HepG2 (cell line): Measurements from ENCODE around the gene SLC35G2. TPM values are rescaled to one million over a fixed set of nuclear protein-coding genes. Genes with fewer than 3 reads are reported as not detected.

Experiments
- ATAC-seq: fragments of 200-7000 bp; cut with Tn5 transposase; 3 replicates; pipeline ENCODE4 v1.9.1; 2020; ENCODE audit warnings: mild to moderate bottlenecking, moderate library complexity
- BruUV-seq: library from RNA; stranded (reverse); fragments of 400-500 nt; replicated peaks from 2 replicates; lab custom pipeline; 2021; lab: Mats Ljungman, UMichigan
- CTCF ChIA-PET: fragments of 300-600 bp; formaldehyde crosslinking; extraction: SDS; loops from one replicate; lab custom pipeline; 2021; ENCODE audit warnings: low total read pairs, inconsistent platforms, low intra/inter-chr PET ratio; lab: Yijun Ruan, JAX
- POLR2A ChIA-PET: fragments of 350-600 bp; sonication (Branson Sonifier 250); formaldehyde crosslinking; loops from one replicate; lab custom pipeline; 2020; ENCODE audit warnings: antibody characterized with exemption, inconsistent platforms; lab: Yijun Ruan, JAX
- DNase-seq: peaks from one replicate; pipeline ENCODE4 v3.0.0-alpha.2; 2015; ENCODE audit warnings: low spot score
- FAIRE-seq: peaks from 3 replicates; lab custom pipeline; 2011; peaks lifted over from hg19 to GRCh38; lab: Jason Lieb, UNC
- H2AFZ ChIP-seq: one replicate; pipeline ENCODE4 v1.6.1; 2011; ENCODE audit warnings: low read length, inconsistent platforms
- H3K27ac ChIP-seq: fragments of 300-600 bp; 3 replicates; pipeline ENCODE4 v1.8.0; 2011; ENCODE audit warnings: mixed run types, mild to moderate bottlenecking, mixed read lengths, low read length, inconsistent platforms; ENCODE audit not compliant: insufficient read depth; ENCODE audit errors: extremely low read length
- H3K27me3 ChIP-seq, 2 experiments: fragments of 200-600 bp in 1 of 2; 2 replicates in 1 of 2; 3 replicates in 1 of 2; pipeline versions ENCODE4 v1.6.0 to v1.8.0; 2011; ENCODE audit warnings: low read length in 2 of 2, mild to moderate bottlenecking in 2 of 2, moderate library complexity in 2 of 2, inconsistent platforms in 1 of 2; ENCODE audit not compliant: insufficient read depth in 2 of 2, control insufficient read depth in 1 of 2
- H3K36me3 ChIP-seq, 2 experiments: fragments of 200-600 bp in 1 of 2; replicated peaks in 1 of 2; 2 replicates in 1 of 2; 3 replicates in 1 of 2; pipeline versions ENCODE4 v1.5.1 to v1.8.0; 2011; ENCODE audit warnings: low read length in 2 of 2, inconsistent platforms in 1 of 2; ENCODE audit not compliant: insufficient read depth in 2 of 2, control insufficient read depth in 1 of 2
- H3K4me1 ChIP-seq: 2 replicates; pipeline ENCODE4 v1.5.1; 2012; ENCODE audit warnings: low read length, inconsistent platforms; ENCODE audit not compliant: insufficient read depth
- H3K4me2 ChIP-seq: 2 replicates; pipeline ENCODE4 v1.6.0; 2011; ENCODE audit warnings: low read depth, low read length, inconsistent platforms
- H3K4me3 ChIP-seq, 3 experiments: fragments of 200-600 bp in 1 of 3; sonication (generic), shearing (Covaris generic) in 1 of 3; replicated peaks in 1 of 3; 2 replicates each; pipeline ENCODE4 v1.5.1; 2011 to 2016; ENCODE audit warnings: low read length in 3 of 3, inconsistent platforms in 2 of 3, low read depth in 2 of 3, mild to moderate bottlenecking in 2 of 3, control low read depth in 1 of 3, mixed read lengths in 1 of 3; ENCODE audit not compliant: insufficient read depth in 1 of 3
- H3K79me2 ChIP-seq: one replicate; pipeline ENCODE4 v1.6.1; 2011; ENCODE audit warnings: low read length, inconsistent platforms; ENCODE audit not compliant: insufficient read depth
- H3K9ac ChIP-seq: 2 replicates; pipeline ENCODE4 v1.6.0; 2011; ENCODE audit warnings: mild to moderate bottlenecking, low read depth, low read length, inconsistent platforms; ENCODE audit not compliant: insufficient read depth
- H3K9me3 ChIP-seq: 2 replicates; pipeline ENCODE4 v1.5.1; 2012; ENCODE audit warnings: mild to moderate bottlenecking, low read length
- H4K20me1 ChIP-seq: 2 replicates; pipeline ENCODE4 v1.6.0; 2011; ENCODE audit warnings: inconsistent platforms, mild to moderate bottlenecking, low read length, moderate library complexity; ENCODE audit not compliant: insufficient read depth
- DNMT3B ChIP-seq: conservative IDR thresholded peaks from 2 replicates; pipeline ENCODE4 v1.6.1; 2016; ENCODE audit warnings: missing biosample characterization, control low read depth
- MAFF ChIP-seq: IDR thresholded peaks from 2 replicates; pipeline ENCODE4 v1.6.1; 2011; ENCODE audit warnings: low read depth, low read length, improper control_type of control experiment
- RARA ChIP-seq: IDR thresholded peaks from 2 replicates; pipeline ENCODE4 v1.6.1; 2016; ENCODE audit warnings: missing genetic modification reagents, missing compliant biosample characterization
- REXO4 ChIP-seq: sonication (generic); formaldehyde crosslinking; IDR thresholded peaks from 2 replicates; pipeline ENCODE4 v1.8.0; 2022; ENCODE audit warnings: missing genetic modification reagents, mild to moderate bottlenecking, borderline replicate concordance
- ZNF121 ChIP-seq: sonication (generic); formaldehyde crosslinking; IDR thresholded peaks from 2 replicates; pipeline ENCODE4 v1.5.0; 2020; ENCODE audit warnings: mild to moderate bottlenecking, missing genetic modification reagents
- ZNF274 ChIP-seq: sonication (generic); formaldehyde crosslinking; IDR thresholded peaks from 2 replicates; pipeline ENCODE4 v1.5.1; 2020; ENCODE audit warnings: mild to moderate bottlenecking, missing genetic modification reagents
- ZNF337 ChIP-seq: sonication (generic); formaldehyde crosslinking; IDR thresholded peaks from 2 replicates; pipeline ENCODE4 v1.5.1; 2020; ENCODE audit warnings: missing genetic modification reagents, low read depth, mild to moderate bottlenecking, borderline replicate concordance
- WGBS: methylation state at CpG from one replicate; pipeline ENCODE4 v1.1.6; 2017; ENCODE audit warnings: low lambda C conversion rate; 5-methylcytosine and 5-hydroxymethylcytosine counted together
- in situ Hi-C: cut with HindIII; loops from 2 replicates; pipeline ENCODE4 v1.10.0; 2017; ENCODE audit warnings: low pct_unique_long_range_greater_than_20kb; ENCODE audit not compliant: extremely low pct_ligation_motif_present
- intact Hi-C: fragments of 100-400 bp; cut with micrococcal nuclease; formaldehyde crosslinking; loops from one replicate; pipeline ENCODE4 v1.10.0; 2022; ENCODE audit not compliant: unreplicated experiment
- polyA plus RNA-seq, 8 experiments: library from polyadenylated mRNA; depleted of rRNA in 3 of 8; stranded (reverse) in 7 of 8; unstranded in 1 of 8; fragments of >200 nt; fragmentation: Illumina TruSeq in 4 of 8; extraction: Trizol in 4 of 8; gene quantifications; 2 replicates each; pipeline versions ENCODE4 v1.2.1 to v1.2.3, GENCODE V29; 2011 to 2016; ENCODE audit warnings: low read depth in 4 of 8, missing spikeins in 1 of 8, mixed read lengths in 1 of 8; ENCODE audit not compliant: insufficient read depth in 1 of 8
- total RNA-seq, 5 experiments: library from RNA; depleted of rRNA; stranded (reverse); fragments of >200 nt; fragmentation: Illumina TruSeq; extraction: Trizol; gene quantifications; 2 replicates each; pipeline ENCODE4 v1.2.3, GENCODE V29; 2016; ENCODE audit warnings: low read depth in 1 of 5
- TF ChIP-seq, protein P1 (sequence below): sonication (generic); formaldehyde crosslinking; IDR thresholded peaks from 2 replicates; pipeline ENCODE4 v1.5.1; 2020; ENCODE audit warnings: missing genetic modification reagents, mild to moderate bottlenecking, borderline replicate concordance
- TF ChIP-seq, protein P2 (sequence below): IDR thresholded peaks from 2 replicates; pipeline ENCODE4 v1.6.1; 2016; ENCODE audit warnings: missing biosample characterization, missing genetic modification reagents, low read depth
- TF ChIP-seq, protein P3 (sequence below): sonication (generic); formaldehyde crosslinking; IDR thresholded peaks from 2 replicates; pipeline ENCODE4 v1.4.0; 2020; ENCODE audit warnings: missing genetic modification reagents
- TF ChIP-seq, protein P4 (sequence below): sonication (generic); formaldehyde crosslinking; IDR thresholded peaks from 2 replicates; pipeline ENCODE4 v1.4.0; 2020; ENCODE audit warnings: missing genetic modification reagents, borderline replicate concordance

SLC35G2 gene
- total and polyA plus RNA-seq, 2 of the 13 experiments (the other 11 are each of a cell fraction or from before 2014, with no cell fraction given): 7.6 to 10.3 TPM

DNA sequence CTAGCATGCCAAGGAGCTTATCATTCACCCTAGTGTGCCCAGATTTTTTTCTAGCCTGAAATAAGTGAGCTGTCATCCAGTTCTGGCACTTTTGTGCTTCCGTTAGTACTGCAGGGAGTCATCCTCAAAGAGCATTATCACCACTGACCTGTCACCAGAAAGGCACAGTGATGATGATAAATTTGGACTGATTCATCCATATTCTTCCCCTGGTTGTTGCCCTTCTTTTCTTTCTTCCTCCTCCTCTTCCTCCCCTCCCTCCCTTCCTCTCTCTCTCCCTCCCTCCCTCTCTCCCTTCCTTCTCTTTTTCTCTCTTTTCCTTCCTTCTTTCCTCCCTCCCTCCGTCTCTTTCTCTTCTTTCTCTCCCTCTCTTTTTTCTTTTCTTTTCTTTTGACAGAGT is 21.3 kb downstream of the SLC35G2 start (continued):
- TF ChIP-seq, protein P1, sequence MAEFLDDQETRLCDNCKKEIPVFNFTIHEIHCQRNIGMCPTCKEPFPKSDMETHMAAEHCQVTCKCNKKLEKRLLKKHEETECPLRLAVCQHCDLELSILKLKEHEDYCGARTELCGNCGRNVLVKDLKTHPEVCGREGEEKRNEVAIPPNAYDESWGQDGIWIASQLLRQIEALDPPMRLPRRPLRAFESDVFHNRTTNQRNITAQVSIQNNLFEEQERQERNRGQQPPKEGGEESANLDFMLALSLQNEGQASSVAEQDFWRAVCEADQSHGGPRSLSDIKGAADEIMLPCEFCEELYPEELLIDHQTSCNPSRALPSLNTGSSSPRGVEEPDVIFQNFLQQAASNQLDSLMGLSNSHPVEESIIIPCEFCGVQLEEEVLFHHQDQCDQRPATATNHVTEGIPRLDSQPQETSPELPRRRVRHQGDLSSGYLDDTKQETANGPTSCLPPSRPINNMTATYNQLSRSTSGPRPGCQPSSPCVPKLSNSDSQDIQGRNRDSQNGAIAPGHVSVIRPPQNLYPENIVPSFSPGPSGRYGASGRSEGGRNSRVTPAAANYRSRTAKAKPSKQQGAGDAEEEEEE (CRISPR knock-in tag): no peak
- no peak for TF ChIP-seq REXO4 (CRISPR knock-in tag)

DNA sequence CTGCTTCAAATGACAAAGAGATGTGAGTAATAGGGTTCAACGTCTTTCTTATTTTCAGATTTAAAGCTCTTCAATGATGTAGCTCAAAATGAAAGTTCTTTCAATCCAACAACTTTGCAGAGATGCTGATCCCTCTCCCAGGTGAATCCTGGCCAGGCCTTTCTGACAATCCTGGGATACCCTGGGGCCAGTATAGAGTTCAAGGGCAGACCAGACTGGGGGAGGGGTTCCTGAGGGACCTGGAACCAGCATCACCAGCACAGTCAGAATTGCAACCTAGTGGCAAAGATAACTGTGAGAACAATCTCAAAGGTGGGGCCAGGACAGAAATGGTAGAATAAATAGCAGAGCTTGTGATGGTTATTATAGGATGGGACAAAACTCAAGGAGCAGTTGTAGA is 23.4 kb downstream of the SLC35G2 start:
- H3K4me3 ChIP-seq: no peak overlapping the region
- H3K27me3 ChIP-seq: no peaks in the 10 kb centered on the region
- FAIRE-seq (no peak), ATAC-seq (0 out of 3 replicates have a peak, but pooled peaks have one; percentile 23), DNase-seq (no peak)
- in situ Hi-C loops: no loop called here
- BruUV-seq: TSS peak; percentile 37
- no peaks in the 10 kb centered on the region for H4K20me1 ChIP-seq
- intact Hi-C loops: no loop called here
- H2AFZ ChIP-seq: no peak overlapping the region
- 91% methylated on average over 1 of the region's 1 CpG for WGBS
- ChIA-PET CTCF (no interaction called here), POLR2A (interaction anchor here (2.3 kb wide), 1 partner anchor 20 kb away, joined by 7 read pairs; the partner anchor contains the start of gene NCK1)
- no peak overlapping the region for H3K9ac ChIP-seq
- H3K27ac ChIP-seq: no peak overlapping the region
- H3K4me1 ChIP-seq: peaks cover 5% of the 10 kb centered on the region; the same call in 1 of the 2 replicates
- no peak overlapping the region for H3K4me2 ChIP-seq
- H3K79me2 ChIP-seq: no peaks in the 10 kb centered on the region
- H3K9me3 ChIP-seq: no peaks in the 10 kb centered on the region
- H3K36me3 ChIP-seq: peaks cover 1 to 2% of the 10 kb centered on the region in 2 experiments; a peak in 3 of 5 replicates
- TF ChIP-seq ZNF274: no peak
- TF ChIP-seq ZNF337: no peak
- TF ChIP-seq, protein P2, sequence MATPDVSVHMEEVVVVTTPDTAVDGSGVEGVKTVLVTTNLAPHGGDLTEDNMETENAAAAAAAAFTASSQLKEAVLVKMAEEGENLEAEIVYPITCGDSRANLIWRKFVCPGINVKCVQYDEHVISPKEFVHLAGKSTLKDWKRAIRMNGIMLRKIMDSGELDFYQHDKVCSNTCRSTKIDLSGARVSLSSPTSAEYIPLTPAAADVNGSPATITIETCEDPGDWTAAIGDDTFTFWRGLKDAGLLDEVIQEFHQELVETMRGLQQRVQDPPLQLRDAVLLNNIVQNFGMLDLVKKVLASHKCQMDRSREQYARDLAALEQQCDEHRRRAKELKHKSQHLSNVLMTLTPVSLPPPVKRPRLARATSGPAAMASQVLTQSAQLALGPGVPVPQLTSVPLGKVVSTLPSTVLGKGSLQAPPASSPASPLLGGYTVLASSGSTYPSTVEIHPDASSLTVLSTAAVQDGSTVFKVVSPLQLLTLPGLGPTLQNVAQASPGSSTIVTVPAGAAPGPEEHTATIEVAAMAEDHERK (CRISPR knock-in tag): no peak
- peak; percentile 47 for TF ChIP-seq RARA (CRISPR knock-in tag)
- TF ChIP-seq ZNF121 (CRISPR knock-in tag): no peak
- TF ChIP-seq MAFF: no peak
- TF ChIP-seq DNMT3B (CRISPR knock-in tag): no peak
- TF ChIP-seq, protein P3, sequence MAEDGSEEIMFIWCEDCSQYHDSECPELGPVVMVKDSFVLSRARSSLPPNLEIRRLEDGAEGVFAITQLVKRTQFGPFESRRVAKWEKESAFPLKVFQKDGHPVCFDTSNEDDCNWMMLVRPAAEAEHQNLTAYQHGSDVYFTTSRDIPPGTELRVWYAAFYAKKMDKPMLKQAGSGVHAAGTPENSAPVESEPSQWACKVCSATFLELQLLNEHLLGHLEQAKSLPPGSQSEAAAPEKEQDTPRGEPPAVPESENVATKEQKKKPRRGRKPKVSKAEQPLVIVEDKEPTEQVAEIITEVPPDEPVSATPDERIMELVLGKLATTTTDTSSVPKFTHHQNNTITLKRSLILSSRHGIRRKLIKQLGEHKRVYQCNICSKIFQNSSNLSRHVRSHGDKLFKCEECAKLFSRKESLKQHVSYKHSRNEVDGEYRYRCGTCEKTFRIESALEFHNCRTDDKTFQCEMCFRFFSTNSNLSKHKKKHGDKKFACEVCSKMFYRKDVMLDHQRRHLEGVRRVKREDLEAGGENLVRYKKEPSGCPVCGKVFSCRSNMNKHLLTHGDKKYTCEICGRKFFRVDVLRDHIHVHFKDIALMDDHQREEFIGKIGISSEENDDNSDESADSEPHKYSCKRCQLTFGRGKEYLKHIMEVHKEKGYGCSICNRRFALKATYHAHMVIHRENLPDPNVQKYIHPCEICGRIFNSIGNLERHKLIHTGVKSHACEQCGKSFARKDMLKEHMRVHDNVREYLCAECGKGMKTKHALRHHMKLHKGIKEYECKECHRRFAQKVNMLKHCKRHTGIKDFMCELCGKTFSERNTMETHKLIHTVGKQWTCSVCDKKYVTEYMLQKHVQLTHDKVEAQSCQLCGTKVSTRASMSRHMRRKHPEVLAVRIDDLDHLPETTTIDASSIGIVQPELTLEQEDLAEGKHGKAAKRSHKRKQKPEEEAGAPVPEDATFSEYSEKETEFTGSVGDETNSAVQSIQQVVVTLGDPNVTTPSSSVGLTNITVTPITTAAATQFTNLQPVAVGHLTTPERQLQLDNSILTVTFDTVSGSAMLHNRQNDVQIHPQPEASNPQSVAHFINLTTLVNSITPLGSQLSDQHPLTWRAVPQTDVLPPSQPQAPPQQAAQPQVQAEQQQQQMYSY (CRISPR knock-in tag): 0 out of 2 replicates have a peak, but pooled peaks have one; percentile 39
- TF ChIP-seq, protein P4, sequence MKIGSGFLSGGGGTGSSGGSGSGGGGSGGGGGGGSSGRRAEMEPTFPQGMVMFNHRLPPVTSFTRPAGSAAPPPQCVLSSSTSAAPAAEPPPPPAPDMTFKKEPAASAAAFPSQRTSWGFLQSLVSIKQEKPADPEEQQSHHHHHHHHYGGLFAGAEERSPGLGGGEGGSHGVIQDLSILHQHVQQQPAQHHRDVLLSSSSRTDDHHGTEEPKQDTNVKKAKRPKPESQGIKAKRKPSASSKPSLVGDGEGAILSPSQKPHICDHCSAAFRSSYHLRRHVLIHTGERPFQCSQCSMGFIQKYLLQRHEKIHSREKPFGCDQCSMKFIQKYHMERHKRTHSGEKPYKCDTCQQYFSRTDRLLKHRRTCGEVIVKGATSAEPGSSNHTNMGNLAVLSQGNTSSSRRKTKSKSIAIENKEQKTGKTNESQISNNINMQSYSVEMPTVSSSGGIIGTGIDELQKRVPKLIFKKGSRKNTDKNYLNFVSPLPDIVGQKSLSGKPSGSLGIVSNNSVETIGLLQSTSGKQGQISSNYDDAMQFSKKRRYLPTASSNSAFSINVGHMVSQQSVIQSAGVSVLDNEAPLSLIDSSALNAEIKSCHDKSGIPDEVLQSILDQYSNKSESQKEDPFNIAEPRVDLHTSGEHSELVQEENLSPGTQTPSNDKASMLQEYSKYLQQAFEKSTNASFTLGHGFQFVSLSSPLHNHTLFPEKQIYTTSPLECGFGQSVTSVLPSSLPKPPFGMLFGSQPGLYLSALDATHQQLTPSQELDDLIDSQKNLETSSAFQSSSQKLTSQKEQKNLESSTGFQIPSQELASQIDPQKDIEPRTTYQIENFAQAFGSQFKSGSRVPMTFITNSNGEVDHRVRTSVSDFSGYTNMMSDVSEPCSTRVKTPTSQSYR (CRISPR knock-in tag): peak; percentile 19; the same call in 1 of the 2 replicates
